Esophagus muscularis mucosa (tissue), 4 donors: Measurements from ENCODE around the gene FIBIN. TPM values are rescaled to one million over a fixed set of nuclear protein-coding genes. Genes with fewer than 3 reads are reported as not detected.

Experiments used
- DNase-seq: peaks from one replicate; pipeline ENCODE4 v3.0.0-alpha.2; 2017; ENCODE audit errors: extremely low spot score
- H3K27ac ChIP-seq, 4 donors: fragments of 200-600 bp; sonication (generic); replicated peaks in 1 of 4; 1 replicate in 3 of 4; 2 replicates in 1 of 4; pipeline ENCODE4 v1.5.1; 2016 to 2019; ENCODE audit warnings: mild to moderate bottlenecking in 1 of 4
- H3K27me3 ChIP-seq, 4 donors: fragments of 200-600 bp; sonication (generic); one replicate each; pipeline versions ENCODE4 v1.5.1 to v1.6.0; 2016 to 2019
- H3K36me3 ChIP-seq, 4 donors: fragments of 200-600 bp; sonication (generic); one replicate each; pipeline ENCODE4 v1.5.1; 2016 to 2019
- H3K4me1 ChIP-seq, 4 donors: fragments of 200-600 bp; sonication (generic); one replicate each; pipeline ENCODE4 v1.5.1; 2016 to 2019
- H3K4me3 ChIP-seq, 4 donors: fragments of 200-600 bp; sonication (generic); 1 replicate in 2 of 4; 2 replicates in 2 of 4; pipeline ENCODE4 v1.5.1; 2016 to 2019; ENCODE audit warnings: mild to moderate bottlenecking in 4 of 4, moderate library complexity in 1 of 4
- H3K9me3 ChIP-seq, 4 donors: fragments of 200-600 bp; sonication (generic); 1 replicate in 3 of 4; 2 replicates in 1 of 4; pipeline ENCODE4 v1.5.1; 2016 to 2019
- EP300 ChIP-seq: sonication (generic); formaldehyde crosslinking; IDR thresholded peaks from one replicate; pipeline ENCODE4 v1.6.1; 2017; ENCODE audit warnings: antibody characterized with exemption
- POLR2A ChIP-seq: fragments of 450-650 bp; IDR thresholded peaks from one replicate; pipeline ENCODE4 v1.6.1; 2017; ENCODE audit warnings: antibody characterized with exemption, moderate library complexity, mild to moderate bottlenecking, low read depth
- POLR2AphosphoS5 ChIP-seq, 2 donors: sonication (generic); formaldehyde crosslinking; IDR thresholded peaks; one replicate each; pipeline ENCODE4 v1.6.1; 2017; ENCODE audit warnings: antibody characterized with exemption in 2 of 2
- WGBS: methylation state at CpG from one replicate; pipeline ENCODE4 v1.1.5; 2018; 5-methylcytosine and 5-hydroxymethylcytosine counted together
- intact Hi-C: fragments of 100-400 bp; cut with DNase I; formaldehyde crosslinking; loops from one replicate; pipeline ENCODE4 v1.15.1; 2023
- total RNA-seq, 4 donors: library from RNA; depleted of rRNA; stranded (reverse); fragments of >200 nt; gene quantifications; one replicate each; pipeline versions ENCODE4 v1.1.0 to v1.2.1, GENCODE V29; 2016
- TF ChIP-seq, protein P1 (sequence below), 3 experiments: fragments of 200-600 bp in 2 of 3; fragments of 450-650 bp in 1 of 3; sonication (generic) in 2 of 3; IDR thresholded peaks; one replicate each; pipeline ENCODE4 v1.5.1; 2017 to 2019; ENCODE audit warnings: antibody characterized with exemption in 3 of 3, mild to moderate bottlenecking in 2 of 3, moderate library complexity in 1 of 3

FIBIN gene
- total RNA-seq, 4 donors from 2014 or later: 76.4 to 151 (median 101) TPM

DNA sequence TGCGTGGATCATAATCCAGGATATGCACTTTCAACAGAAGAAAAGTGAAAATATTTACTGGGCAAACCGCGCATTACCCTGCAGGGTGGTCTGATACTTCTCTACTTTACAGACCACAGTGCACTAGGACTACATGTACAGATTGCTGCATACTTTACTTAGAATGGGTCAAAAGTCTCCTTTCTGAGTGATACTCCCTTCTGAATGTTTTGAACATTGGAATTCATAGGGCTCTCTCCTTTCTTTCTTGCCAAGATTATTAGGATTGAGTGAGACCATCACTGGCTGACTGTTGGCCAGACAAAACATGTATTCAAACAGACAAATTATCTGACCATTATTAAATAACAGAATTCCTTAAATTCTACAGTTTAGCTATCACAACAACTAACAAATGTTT is 6.6 kb upstream of the FIBIN start:
- Histone ChIP-seq H3K27ac (no peak overlapping the region), H3K27me3 (no peaks in the 10 kb centered on the region), H3K4me1 (peaks cover 0 to 12% (median 5%) of the 10 kb centered on the region in 4 donors), H3K9me3 (no peaks in the 10 kb centered on the region), H3K36me3 (no peaks in the 10 kb centered on the region), H3K4me3 (no peak overlapping the region)
- no peak for DNase-seq
- intact Hi-C loops: no loop called here
- TF ChIP-seq POLR2A (no peak), POLR2AphosphoS5 (IDR thresholded peaks at IDR 0.05) (no peak), EP300 (no peak)
- TF ChIP-seq, protein P1, sequence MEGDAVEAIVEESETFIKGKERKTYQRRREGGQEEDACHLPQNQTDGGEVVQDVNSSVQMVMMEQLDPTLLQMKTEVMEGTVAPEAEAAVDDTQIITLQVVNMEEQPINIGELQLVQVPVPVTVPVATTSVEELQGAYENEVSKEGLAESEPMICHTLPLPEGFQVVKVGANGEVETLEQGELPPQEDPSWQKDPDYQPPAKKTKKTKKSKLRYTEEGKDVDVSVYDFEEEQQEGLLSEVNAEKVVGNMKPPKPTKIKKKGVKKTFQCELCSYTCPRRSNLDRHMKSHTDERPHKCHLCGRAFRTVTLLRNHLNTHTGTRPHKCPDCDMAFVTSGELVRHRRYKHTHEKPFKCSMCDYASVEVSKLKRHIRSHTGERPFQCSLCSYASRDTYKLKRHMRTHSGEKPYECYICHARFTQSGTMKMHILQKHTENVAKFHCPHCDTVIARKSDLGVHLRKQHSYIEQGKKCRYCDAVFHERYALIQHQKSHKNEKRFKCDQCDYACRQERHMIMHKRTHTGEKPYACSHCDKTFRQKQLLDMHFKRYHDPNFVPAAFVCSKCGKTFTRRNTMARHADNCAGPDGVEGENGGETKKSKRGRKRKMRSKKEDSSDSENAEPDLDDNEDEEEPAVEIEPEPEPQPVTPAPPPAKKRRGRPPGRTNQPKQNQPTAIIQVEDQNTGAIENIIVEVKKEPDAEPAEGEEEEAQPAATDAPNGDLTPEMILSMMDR (IDR thresholded peaks at IDR 0.05): no peak
- 85% methylated on average over 3 of the region's 3 CpGs for WGBS

DNA sequence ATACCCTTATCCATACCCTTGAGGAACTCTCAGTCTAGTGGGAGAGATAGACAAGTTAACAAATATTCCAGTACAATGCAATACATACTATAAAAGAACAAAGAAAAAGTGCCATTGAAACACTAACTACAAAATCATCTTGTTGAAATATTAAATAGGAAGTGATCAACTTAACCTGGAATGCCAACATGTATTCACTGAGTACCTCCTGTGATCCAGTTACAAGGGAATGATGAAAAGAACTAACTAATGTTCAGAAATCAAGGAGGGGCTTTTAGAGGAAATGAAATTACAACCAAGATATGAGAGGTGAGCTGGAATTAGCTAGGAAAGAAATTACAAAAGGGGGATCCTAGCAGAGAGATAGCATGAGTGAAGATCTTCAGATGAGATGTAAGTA is 6.2 kb upstream of the FIBIN start:
- Histone ChIP-seq H3K27ac (no peak overlapping the region), H3K4me1 (peaks cover 0 to 16% (median 9%) of the 10 kb centered on the region in 4 donors), H3K4me3 (no peak overlapping the region), H3K27me3 (no peaks in the 10 kb centered on the region), H3K9me3 (no peaks in the 10 kb centered on the region), H3K36me3 (no peaks in the 10 kb centered on the region)
- DNase-seq: no peak
- TF ChIP-seq EP300 (no peak), POLR2AphosphoS5 (IDR thresholded peaks at IDR 0.05) (no peak), POLR2A (no peak)
- TF ChIP-seq, protein P1 (IDR thresholded peaks at IDR 0.05): no peak
- intact Hi-C loops: no loop called here

- intact Hi-C loops: loop anchor here (5.0 kb wide), 2 partner anchors 150 to 235 kb away; no protein-coding TSS in a partner anchor
- peak in 1 of 2 donors; percentile 82 for TF ChIP-seq POLR2AphosphoS5 (IDR thresholded peaks at IDR 0.05)
- TF ChIP-seq EP300: no peak
- TF ChIP-seq POLR2A: no peak
- TF ChIP-seq, protein P1 (IDR thresholded peaks at IDR 0.05): no peak
- H3K4me1 ChIP-seq: peaks cover 0 to 42% (median 29%) of the 10 kb centered on the region in 4 donors
- no peaks in the 10 kb centered on the region for H3K27me3 ChIP-seq
- H3K27ac ChIP-seq: peak overlapping the region; percentile 70 to 90 (median 84)
- no peaks in the 10 kb centered on the region for H3K9me3 ChIP-seq
- H3K36me3 ChIP-seq: no peaks in the 10 kb centered on the region
- WGBS: 45% methylated on average over 1 of the region's 1 CpG
- no peak for DNase-seq
- H3K4me3 ChIP-seq: peak overlapping the region in 2 of 4 donors; percentile 75 to 88
These were observed 1.8 kb upstream of the FIBIN start for GRCh38 chr11:26992031-26992541.

GRCh38 chr11:26994631-26995095 is 751 bp downstream of the FIBIN start:
- intact Hi-C loops: loop anchor here (2.0 to 5.0 kb wide), 3 partner anchors 48 to 237 kb away; no protein-coding TSS in a partner anchor
- Histone ChIP-seq H3K27ac (peak overlapping the region; percentile 83 to 92 (median 87)), H3K27me3 (no peaks in the 10 kb centered on the region), H3K9me3 (no peaks in the 10 kb centered on the region), H3K4me3 (peak overlapping the region; percentile 66 to 88 (median 71)), H3K4me1 (peaks cover 0 to 55% (median 32%) of the 10 kb centered on the region in 4 donors), H3K36me3 (no peaks in the 10 kb centered on the region)
- no peak for DNase-seq
- 14% methylated on average over 5 of the region's 19 CpGs for WGBS
- TF ChIP-seq POLR2A (no peak), POLR2AphosphoS5 (IDR thresholded peaks at IDR 0.05) (peak in 1 of 2 donors; percentile 6)

DNA sequence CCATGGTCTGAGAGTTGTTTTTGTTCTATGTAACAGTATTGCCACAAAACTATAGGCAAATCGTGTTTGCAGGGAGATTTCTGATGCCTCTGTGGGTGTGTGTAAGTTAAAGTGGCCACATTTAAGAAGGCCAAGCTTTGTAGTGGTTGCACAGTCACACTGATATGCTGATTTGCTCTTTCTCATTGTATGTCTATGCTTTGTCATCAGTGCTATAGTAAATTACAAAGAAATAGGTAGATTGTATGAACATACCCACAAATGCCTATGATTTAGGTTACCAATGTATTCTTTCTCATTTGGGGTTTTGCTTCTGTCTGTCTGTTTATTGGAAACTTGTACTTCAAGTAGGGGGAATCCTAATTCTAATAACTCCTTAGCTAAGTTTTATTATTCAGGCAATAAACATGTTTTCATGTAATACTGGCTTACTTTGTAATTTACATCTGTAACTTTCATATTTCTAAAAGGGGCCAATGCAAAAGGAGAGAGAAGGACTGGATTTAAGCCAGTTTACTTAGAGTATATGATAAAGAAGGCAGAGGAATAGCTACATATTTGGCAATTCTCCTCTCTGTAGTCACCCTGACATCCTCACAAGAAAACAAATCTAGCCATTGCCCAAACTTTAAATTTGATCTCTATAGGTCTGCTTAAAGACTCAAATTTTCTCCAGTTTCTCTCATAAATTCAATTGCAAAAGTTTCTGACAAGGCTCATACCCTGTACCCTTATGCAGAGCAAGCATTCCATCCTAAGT is 2.0 kb downstream of the FIBIN start:
- TF ChIP-seq POLR2AphosphoS5 (IDR thresholded peaks at IDR 0.05) (no peak), EP300 (no peak)
- intact Hi-C loops: loop anchor here (2.0 kb wide), 1 partner anchor 49 kb away; no protein-coding TSS in a partner anchor
- DNase-seq: no peak
- Histone ChIP-seq H3K4me3 (peak overlapping the region; percentile 66 to 88 (median 71)), H3K9me3 (no peaks in the 10 kb centered on the region), H3K4me1 (peaks cover 0 to 55% (median 32%) of the 10 kb centered on the region in 4 donors), H3K27ac (peak overlapping the region; percentile 83 to 92 (median 87)), H3K27me3 (no peaks in the 10 kb centered on the region), H3K36me3 (no peaks in the 10 kb centered on the region)
- WGBS: 14% methylated on average over 1 of the region's 1 CpG
